Mesothelial cell of epicardium (in vitro differentiated cells): ENCODE measurements around the gene MALRD1. TPM values are rescaled to one million over a fixed set of nuclear protein-coding genes. Genes with fewer than 3 reads are reported as not detected.

Experiments
- DNase-seq, 2 experiments: peaks; one replicate each; pipeline ENCODE4 v3.0.0; 2021; ENCODE audit warnings: low spot score in 2 of 2; ENCODE audit not compliant: unreplicated experiment in 2 of 2
- H3K27ac Mint-ChIP-seq: 2 replicates; pipeline ENCODE4 v1.8.0; 2021; ENCODE audit warnings: mixed read lengths
- H3K27me3 Mint-ChIP-seq: 2 replicates; pipeline ENCODE4 v1.8.0; 2021; ENCODE audit warnings: low read depth, mixed read lengths
- H3K36me3 Mint-ChIP-seq: 2 replicates; pipeline ENCODE4 v1.8.0; 2021; ENCODE audit warnings: mixed read lengths
- H3K4me1 Mint-ChIP-seq: 2 replicates; pipeline ENCODE4 v1.8.0; 2021; ENCODE audit warnings: mixed read lengths
- H3K4me3 Mint-ChIP-seq: 2 replicates; pipeline ENCODE4 v1.8.0; 2021; ENCODE audit warnings: mild to moderate bottlenecking, moderate library complexity, mixed read lengths
- H3K9me3 Mint-ChIP-seq: 2 replicates; pipeline ENCODE4 v1.8.0; 2021; ENCODE audit warnings: mixed read lengths
- CTCF ChIP-seq: fragments of 200-600 bp; sonication (generic); IDR thresholded peaks from one replicate; pipeline ENCODE4 v1.5.0; 2021; ENCODE audit warnings: antibody characterized with exemption; ENCODE audit not compliant: unreplicated experiment
- total RNA-seq: library from RNA; stranded (reverse); gene quantifications from 3 replicates; pipeline ENCODE4 v1.2.1, GENCODE V29; 2021

MALRD1 gene
- total RNA-seq, 1 donor from 2014 or later: 11.1 TPM

GRCh38 chr10:19212590-19212989, 164.0 kb downstream of the MALRD1 start:
- no peak for DNase-seq
- Mint-ChIP-seq H3K27ac (no peak overlapping the region), H3K4me1 (no peaks in the 10 kb centered on the region), H3K9me3 (no peaks in the 10 kb centered on the region), H3K27me3 (no peaks in the 10 kb centered on the region), H3K4me3 (no peak overlapping the region), H3K36me3 (no peaks in the 10 kb centered on the region)
- no peak for TF ChIP-seq CTCF

- Mint-ChIP-seq H3K4me3 (no peak overlapping the region), H3K27ac (no peak overlapping the region), H3K36me3 (no peaks in the 10 kb centered on the region), H3K4me1 (no peaks in the 10 kb centered on the region), H3K27me3 (no peaks in the 10 kb centered on the region), H3K9me3 (peaks cover 12% of the 10 kb centered on the region)
- no peak for TF ChIP-seq CTCF
- DNase-seq: no peak
Measured at GRCh38 chr10:19221216-19221615, 172.6 kb downstream of the MALRD1 start.

GRCh38 chr10:19226025-19226424, 177.4 kb downstream of the MALRD1 start:
- Mint-ChIP-seq H3K9me3 (peaks cover 12% of the 10 kb centered on the region), H3K27me3 (no peaks in the 10 kb centered on the region), H3K27ac (no peak overlapping the region), H3K4me3 (no peak overlapping the region), H3K36me3 (no peaks in the 10 kb centered on the region), H3K4me1 (no peaks in the 10 kb centered on the region)
- DNase-seq: no peak
- no peak for TF ChIP-seq CTCF

GRCh38 chr10:19231034-19231433, 182.4 kb downstream of the MALRD1 start:
- Mint-ChIP-seq H3K36me3 (peaks cover 3% of the 10 kb centered on the region), H3K4me1 (no peaks in the 10 kb centered on the region), H3K9me3 (peaks cover 16% of the 10 kb centered on the region), H3K4me3 (no peak overlapping the region), H3K27ac (no peak overlapping the region), H3K27me3 (no peaks in the 10 kb centered on the region)
- DNase-seq: no peak
- TF ChIP-seq CTCF: no peak

- Mint-ChIP-seq H3K4me1 (peaks cover 25% of the 10 kb centered on the region), H3K27me3 (no peaks in the 10 kb centered on the region), H3K36me3 (peaks cover 2% of the 10 kb centered on the region), H3K27ac (peak overlapping the region; percentile 7), H3K4me3 (no peak overlapping the region), H3K9me3 (peaks cover 17% of the 10 kb centered on the region)
- no peak for DNase-seq
- no peak for TF ChIP-seq CTCF
Measured at GRCh38 chr10:19245889-19246752, 197.5 kb downstream of the MALRD1 start.
